Glutamatergic neuron (in vitro differentiated cells): ENCODE data around the gene HRH2. TPM values are rescaled to one million over a fixed set of nuclear protein-coding genes. Genes with fewer than 3 reads are reported as not detected.

ENCODE experiments used
- DNase-seq: peaks from one replicate; pipeline ENCODE4 v3.0.0; 2022
- H3K27ac Mint-ChIP-seq: one replicate; pipeline ENCODE4 v1.8.0; 2020; ENCODE audit warnings: mild to moderate bottlenecking, mixed read lengths, inconsistent platforms; ENCODE audit not compliant: unreplicated experiment
- H3K27me3 Mint-ChIP-seq: one replicate; pipeline ENCODE4 v1.8.0; 2020; ENCODE audit warnings: mild to moderate bottlenecking, moderate library complexity, mixed read lengths, inconsistent platforms; ENCODE audit not compliant: unreplicated experiment
- H3K36me3 Mint-ChIP-seq: one replicate; pipeline ENCODE4 v1.8.0; 2020; ENCODE audit warnings: mild to moderate bottlenecking, mixed read lengths, inconsistent platforms; ENCODE audit not compliant: unreplicated experiment
- H3K4me1 Mint-ChIP-seq: one replicate; pipeline ENCODE4 v1.8.0; 2020; ENCODE audit warnings: mild to moderate bottlenecking, low read depth, mixed read lengths, inconsistent platforms; ENCODE audit not compliant: unreplicated experiment
- H3K4me3 Mint-ChIP-seq: one replicate; pipeline ENCODE4 v1.8.0; 2020; ENCODE audit warnings: mild to moderate bottlenecking, mixed read lengths, inconsistent platforms; ENCODE audit not compliant: unreplicated experiment
- H3K9me3 Mint-ChIP-seq: one replicate; pipeline ENCODE4 v1.8.0; 2020; ENCODE audit warnings: mild to moderate bottlenecking, moderate library complexity, mixed read lengths, inconsistent platforms; ENCODE audit not compliant: unreplicated experiment
- CTCF ChIP-seq: fragments of 200-600 bp; sonication (generic); IDR thresholded peaks from one replicate; pipeline ENCODE4 v1.5.0; 2021; ENCODE audit not compliant: partially characterized antibody, unreplicated experiment
- total RNA-seq: library from RNA; stranded (reverse); fragmentation: NEBNext Ultra II Directional; extraction: Animal tissue kit (Norgen Biotek cat#: 25700); gene quantifications from one replicate; pipeline ENCODE4 v1.2.1, GENCODE V29; 2021; ENCODE audit not compliant: unreplicated experiment

HRH2 gene
- total RNA-seq, 1 donor from 2014 or later, result not detected

- Mint-ChIP-seq H3K9me3 (peaks cover 2% of the 10 kb centered on the region), H3K27ac (no peak overlapping the region), H3K36me3 (no peaks in the 10 kb centered on the region), H3K4me1 (no peaks in the 10 kb centered on the region), H3K4me3 (no peak overlapping the region), H3K27me3 (no peaks in the 10 kb centered on the region)
- no peak for DNase-seq
- TF ChIP-seq CTCF, result no peak
Observed at GRCh38 chr5:175666216-175666615, 8.3 kb downstream of the HRH2 start.

- H3K27ac Mint-ChIP-seq, result no peak overlapping the region
- peaks cover 2% of the 10 kb centered on the region for H3K9me3 Mint-ChIP-seq
- H3K4me3 Mint-ChIP-seq, result no peak overlapping the region
- H3K36me3 Mint-ChIP-seq, result no peaks in the 10 kb centered on the region
- no peaks in the 10 kb centered on the region for H3K27me3 Mint-ChIP-seq
- no peaks in the 10 kb centered on the region for H3K4me1 Mint-ChIP-seq
- TF ChIP-seq CTCF, result no peak
- no peak for DNase-seq
Observed at GRCh38 chr5:175668006-175668405, 10.1 kb downstream of the HRH2 start.

- H3K9me3 Mint-ChIP-seq, result no peaks in the 10 kb centered on the region
- H3K4me1 Mint-ChIP-seq, result no peaks in the 10 kb centered on the region
- H3K4me3 Mint-ChIP-seq, result no peak overlapping the region
- DNase-seq, result no peak
- no peak overlapping the region for H3K27ac Mint-ChIP-seq
- no peak for TF ChIP-seq CTCF
- H3K36me3 Mint-ChIP-seq, result no peaks in the 10 kb centered on the region
- H3K27me3 Mint-ChIP-seq, result peaks cover 1% of the 10 kb centered on the region
Observed at GRCh38 chr5:175670372-175670771, 12.5 kb downstream of the HRH2 start.

GRCh38 chr5:175671013-175671412 lies 13.1 kb downstream of the HRH2 start:
- Mint-ChIP-seq H3K4me3 (no peak overlapping the region), H3K9me3 (no peaks in the 10 kb centered on the region), H3K36me3 (no peaks in the 10 kb centered on the region), H3K27ac (no peak overlapping the region), H3K27me3 (peaks cover 1% of the 10 kb centered on the region), H3K4me1 (no peaks in the 10 kb centered on the region)
- DNase-seq, result no peak
- no peak for TF ChIP-seq CTCF

GRCh38 chr5:175672976-175673648 lies 15.2 kb downstream of the HRH2 start:
- no peaks in the 10 kb centered on the region for H3K4me1 Mint-ChIP-seq
- no peak overlapping the region for H3K27ac Mint-ChIP-seq
- H3K9me3 Mint-ChIP-seq, result no peaks in the 10 kb centered on the region
- H3K27me3 Mint-ChIP-seq, result peaks cover 1% of the 10 kb centered on the region
- peaks cover 5% of the 10 kb centered on the region for H3K36me3 Mint-ChIP-seq
- no peak for DNase-seq
- H3K4me3 Mint-ChIP-seq, result no peak overlapping the region
- TF ChIP-seq CTCF, result no peak
